Renal cortical epithelial cell (primary cell): Measurements from ENCODE around the gene MMP14. TPM values are rescaled to one million over a fixed set of nuclear protein-coding genes. Genes with fewer than 3 reads are reported as not detected.

Experiments
- DNase-seq: peaks from one replicate; pipeline ENCODE4 v3.0.0-alpha.2; 2011; ENCODE audit warnings: low read depth
- total RNA-seq: library from RNA; depleted of rRNA; stranded (reverse); fragments of >200 nt; gene quantifications from 2 replicates; pipeline ENCODE4 v1.2.3, GENCODE V29; 2014

Gene MMP14
- total RNA-seq, 1 donor from 2014 or later, result 180 TPM

GRCh38 chr14:22884076-22884737, 47.8 kb downstream of the MMP14 start:
- no peak for DNase-seq

- DNase-seq, result no peak
Observed at GRCh38 chr14:22884738-22885523, 48.5 kb downstream of the MMP14 start.

- no peak for DNase-seq
Observed at GRCh38 chr14:22885975-22886374, 49.6 kb downstream of the MMP14 start.

GRCh38 chr14:22886500-22887259, 50.3 kb downstream of the MMP14 start:
- peak; percentile 41 for DNase-seq

- DNase-seq, result peak; percentile 96
Observed at GRCh38 chr14:22887260-22887989, 51.0 kb downstream of the MMP14 start.

GRCh38 chr14:22887990-22888378, 51.6 kb downstream of the MMP14 start:
- DNase-seq, result no peak

- DNase-seq, result no peak
Observed at GRCh38 chr14:22888662-22889061, 52.3 kb downstream of the MMP14 start.

- no peak for DNase-seq
Observed at GRCh38 chr14:22890416-22890815, 54.0 kb downstream of the MMP14 start.

- no peak for DNase-seq
Observed at GRCh38 chr14:22892488-22892887, 56.1 kb downstream of the MMP14 start.

GRCh38 chr14:22893706-22894105, 57.3 kb downstream of the MMP14 start:
- DNase-seq, result no peak

GRCh38 chr14:22895402-22895801, 59.0 kb downstream of the MMP14 start:
- DNase-seq, result no peak

- DNase-seq, result no peak
Observed at GRCh38 chr14:22896356-22896755, 60.0 kb downstream of the MMP14 start.

GRCh38 chr14:22896760-22897159, 60.4 kb downstream of the MMP14 start:
- DNase-seq, result no peak

GRCh38 chr14:22897357-22897756, 61.0 kb downstream of the MMP14 start:
- DNase-seq, result no peak

Other genes with a start within 250 kb of the MMP14 start
- 272 and 366 TPM in 2 replicates for gene DAD1, start 247.4 kb upstream of the MMP14 start, total RNA-seq
- 5.9 and 30.3 TPM in 2 replicates for gene ABHD4, start 238.3 kb upstream of the MMP14 start, total RNA-seq
- gene OR6J1, start 192.2 kb upstream of the MMP14 start, total RNA-seq, result 0.05 TPM in 1 of 2 replicates, not detected in the other
- 28.8 and 42.4 TPM in 2 replicates for gene OXA1L, start 69.9 kb upstream of the MMP14 start, total RNA-seq
- 12.7 and 18.4 TPM in 2 replicates for gene SLC7A7, start 21.1 kb upstream of the MMP14 start, total RNA-seq
- gene MRPL52, start 6.7 kb upstream of the MMP14 start, total RNA-seq, result 17.1 and 61.1 TPM in 2 replicates
- 71.9 and 268 TPM in 2 replicates for gene LRP10, start 35.2 kb downstream of the MMP14 start, total RNA-seq
- under 0.01 and 0.20 TPM in 2 replicates for gene REM2, start 46.6 kb downstream of the MMP14 start, total RNA-seq
- gene RBM23, start 82.6 kb downstream of the MMP14 start, total RNA-seq, result 127 and 148 TPM in 2 replicates
- 74.3 and 78.0 TPM in 2 replicates for gene PRMT5, start 92.8 kb downstream of the MMP14 start, total RNA-seq
- gene HAUS4, start 120.5 kb downstream of the MMP14 start, total RNA-seq, result 17.2 and 36.8 TPM in 2 replicates
- 161 and 189 TPM in 2 replicates for gene AJUBA, start 146.0 kb downstream of the MMP14 start, total RNA-seq
- 6.3 and 16.2 TPM in 2 replicates for gene C14orf93, start 173.6 kb downstream of the MMP14 start, total RNA-seq
- 167 and 251 TPM in 2 replicates for gene PSMB5, start 198.3 kb downstream of the MMP14 start, total RNA-seq
- gene PSMB11, start 205.6 kb downstream of the MMP14 start, total RNA-seq, result not detected in 2 replicates
- gene CDH24, start 220.9 kb downstream of the MMP14 start, total RNA-seq, result 3.5 and 6.1 TPM in 2 replicates